T-helper 1 cell (primary cell): ENCODE data around the gene TUBB3.
"Not testable (repeated sequence)": the region's sequence is repeated elsewhere in the genome, so short reads cannot be mapped to it uniquely, and the experiment has no call there.

Source experiments
- DNase-seq, 5 donors: peaks; one replicate each; pipeline ENCODE4 v3.0.0-alpha.2; 2012 to 2020
- total RNA-seq, 4 donors: gene quantifications; one replicate each; lab custom pipeline; 2026; lab: John Stamatoyannopoulos, UW

The TUBB3 gene
- total RNA-seq: 0.15 to 1.3 (median 0.27) reads per million in 4 donors

DNA sequence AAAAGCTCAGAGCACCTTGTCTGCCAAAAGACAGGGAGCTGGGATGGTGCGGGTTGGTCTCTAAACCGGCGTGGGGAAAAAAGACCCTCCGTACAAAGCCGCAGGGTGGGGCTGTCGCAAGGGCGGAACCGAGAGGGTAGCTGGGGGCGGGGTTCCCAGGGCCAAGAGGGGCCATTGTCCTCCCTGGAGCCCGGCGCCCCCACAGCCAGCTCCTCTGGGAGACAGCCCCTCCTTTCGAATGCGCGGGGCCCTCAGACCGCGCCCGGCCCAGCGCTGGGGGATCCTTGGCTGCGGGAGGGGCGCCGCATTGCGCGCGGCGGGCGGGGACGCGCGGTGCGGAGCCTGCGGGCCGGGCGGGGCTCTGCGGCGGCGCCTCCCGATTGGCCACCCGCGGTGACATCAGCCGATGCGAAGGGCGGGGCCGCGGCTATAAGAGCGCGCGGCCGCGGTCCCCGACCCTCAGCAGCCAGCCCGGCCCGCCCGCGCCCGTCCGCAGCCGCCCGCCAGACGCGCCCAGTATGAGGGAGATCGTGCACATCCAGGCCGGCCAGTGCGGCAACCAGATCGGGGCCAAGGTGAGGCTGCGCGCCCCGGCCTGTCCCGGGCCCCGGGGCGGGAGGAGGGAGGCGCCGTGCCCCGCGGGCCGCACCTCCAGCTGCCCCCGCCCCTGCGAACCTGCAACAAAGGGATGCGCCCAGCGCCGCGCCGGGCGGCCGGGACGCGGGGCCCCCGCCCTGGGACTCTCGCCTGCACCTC, at the start of gene TUBB3:
Gene TUBB3, plus strand, starts transcription at position 459 of the 756 bp plus-strand sequence. Its CDS starts 60 bp downstream, at position 519.
- DNase-seq: peak in 1 of 5 donors; percentile 76

DNA sequence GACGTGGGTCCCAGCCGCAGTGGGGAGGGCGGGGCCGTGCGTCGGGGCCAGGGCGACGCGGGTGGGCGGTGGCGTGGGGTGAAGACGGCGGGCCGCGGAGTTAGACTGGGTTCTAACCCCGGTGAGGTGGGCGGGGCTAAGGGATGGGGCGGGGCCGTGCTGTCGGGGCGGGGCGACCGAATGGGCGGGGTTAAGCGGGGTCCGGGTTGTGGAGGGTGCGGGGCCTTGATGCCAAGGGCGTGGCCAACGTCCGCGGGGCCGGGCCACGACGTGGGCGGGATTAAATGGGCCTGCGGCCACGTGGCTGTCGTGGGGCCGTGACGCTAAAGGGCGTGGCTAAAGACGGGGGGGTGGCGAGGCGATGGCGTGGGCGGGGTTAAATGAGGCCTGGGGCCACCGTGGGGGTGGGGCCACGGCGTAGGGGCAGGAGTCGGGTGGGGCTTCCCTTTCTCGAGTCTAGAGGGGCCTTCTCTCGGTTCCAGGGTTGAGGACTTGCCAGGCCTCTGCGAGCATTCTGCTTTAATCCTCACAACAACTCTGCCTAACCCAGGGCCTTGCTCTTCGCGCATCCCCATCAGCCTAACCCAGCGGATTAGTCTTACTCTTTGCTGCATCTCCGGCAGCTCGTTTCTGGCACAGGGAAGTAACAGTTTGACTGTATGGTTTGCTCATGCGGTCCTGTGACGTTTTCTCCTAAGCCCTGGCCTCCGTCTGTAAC, 49.0 kb upstream of the TUBB3 start:
- DNase-seq: peak; percentile 91 to 94 (median 93)

DNA sequence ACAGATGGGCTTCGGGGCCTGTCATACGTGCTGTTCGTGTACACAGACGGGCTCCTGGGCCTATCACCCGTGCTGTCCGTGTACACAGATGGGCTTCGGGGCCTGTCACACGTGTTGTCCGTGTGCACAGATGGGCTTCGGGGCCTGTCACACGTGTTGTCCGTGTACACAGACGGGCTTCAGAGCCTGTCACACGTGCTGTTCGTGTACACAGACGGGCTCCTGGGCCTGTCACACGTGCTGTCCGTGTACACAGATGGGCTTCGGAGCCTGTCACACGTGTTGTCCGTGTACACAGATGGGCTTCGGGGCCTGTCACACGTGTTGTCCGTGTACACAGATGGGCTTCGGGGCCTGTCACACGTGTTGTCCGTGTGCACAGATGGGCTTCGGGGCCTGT, 44.0 kb upstream of the TUBB3 start:
- DNase-seq: not testable (repeated sequence)

DNA sequence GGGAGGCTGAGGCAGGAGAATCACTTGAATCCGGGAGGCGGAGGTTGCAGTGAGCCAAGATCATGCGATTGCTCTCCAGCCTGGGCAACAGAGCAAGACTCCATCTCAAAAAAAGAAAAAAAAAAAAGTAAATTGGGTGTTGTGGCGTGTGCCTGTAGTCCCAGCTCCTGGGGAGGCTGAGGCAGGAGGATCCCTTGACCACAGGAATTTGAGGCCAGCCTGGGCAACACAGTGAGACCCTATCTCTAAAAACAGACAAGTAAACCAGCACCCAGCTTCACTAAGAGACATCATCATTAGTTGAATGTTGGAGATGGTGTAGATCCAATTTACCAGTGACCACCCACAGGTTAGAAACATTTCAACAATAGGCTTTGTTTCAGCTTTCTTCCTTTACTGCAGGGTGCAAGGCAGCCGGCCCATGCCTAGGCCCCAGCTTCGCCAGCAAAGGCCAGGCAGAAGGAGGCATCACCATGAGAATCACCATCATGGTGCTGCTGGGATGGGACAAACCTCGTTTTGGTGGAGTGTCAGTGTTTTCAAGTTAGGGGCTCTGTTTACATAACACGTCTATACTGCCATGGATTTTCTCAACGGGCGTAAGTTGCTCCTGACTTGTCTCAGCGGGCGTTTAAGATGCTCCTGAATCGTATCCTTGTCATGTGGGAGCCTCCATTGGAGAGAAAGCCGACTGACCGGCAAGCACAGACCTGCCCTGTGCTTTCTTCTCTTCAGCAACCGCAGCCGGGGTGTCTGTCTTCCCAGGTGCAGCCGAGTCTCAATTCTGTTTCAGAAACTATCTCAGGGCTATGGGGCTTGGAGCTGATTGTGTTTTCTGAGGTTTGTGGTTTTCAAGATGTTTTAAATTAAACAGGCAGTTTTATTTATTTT, 42.4 kb upstream of the TUBB3 start:
- DNase-seq: no peak

DNA sequence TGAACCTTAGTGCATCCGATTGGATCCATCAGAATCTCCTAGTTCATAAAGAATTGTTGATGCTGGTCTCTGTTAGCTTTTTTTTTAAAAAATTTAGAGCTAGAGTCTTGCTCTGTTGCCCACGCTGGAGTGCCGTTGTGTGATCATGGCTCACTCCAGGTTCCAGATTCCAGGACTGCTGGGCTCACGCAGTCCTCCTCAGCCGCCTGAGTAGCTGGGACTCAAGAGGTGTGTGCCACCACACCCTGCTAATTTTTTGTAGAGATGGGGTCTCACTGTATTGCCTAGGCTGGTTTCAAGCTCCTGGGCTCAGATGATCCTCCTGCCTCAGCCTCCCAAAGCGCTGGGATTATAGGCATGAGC, 41.8 kb upstream of the TUBB3 start:
- DNase-seq: no peak

DNA sequence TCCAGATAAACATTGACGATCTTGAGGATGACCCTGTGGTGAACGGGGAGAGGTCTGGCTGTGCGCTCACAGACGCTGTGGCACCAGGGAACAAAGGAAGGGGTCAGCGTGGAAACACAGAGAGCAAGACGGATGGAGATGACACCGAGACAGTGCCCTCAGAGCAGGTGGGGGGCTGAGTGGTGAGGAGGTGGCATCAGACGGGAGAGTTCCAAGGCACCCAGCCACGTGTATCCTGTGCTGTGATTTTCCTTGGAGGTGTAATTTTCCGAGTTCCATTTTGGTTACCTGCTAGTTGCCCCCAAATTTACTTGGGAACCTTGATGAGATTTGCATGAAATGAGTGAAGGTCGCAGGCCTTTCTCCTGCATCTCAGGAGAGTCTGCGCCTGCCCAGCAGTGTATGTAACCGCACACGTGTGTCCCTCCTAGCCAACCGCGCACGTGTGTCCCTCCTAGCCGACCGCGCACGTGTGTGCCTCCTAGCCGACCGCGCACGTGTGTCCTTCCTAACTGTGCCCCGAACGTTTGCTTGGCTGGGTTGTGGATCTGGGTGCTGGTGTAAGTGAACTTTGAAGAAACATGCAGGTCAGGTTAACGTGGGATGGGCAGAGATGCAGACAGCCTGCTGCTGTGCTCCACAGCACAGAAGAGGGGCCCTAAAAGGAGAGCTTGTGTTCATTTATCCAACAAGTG, 39.6 kb upstream of the TUBB3 start:
- DNase-seq: no peak

DNA sequence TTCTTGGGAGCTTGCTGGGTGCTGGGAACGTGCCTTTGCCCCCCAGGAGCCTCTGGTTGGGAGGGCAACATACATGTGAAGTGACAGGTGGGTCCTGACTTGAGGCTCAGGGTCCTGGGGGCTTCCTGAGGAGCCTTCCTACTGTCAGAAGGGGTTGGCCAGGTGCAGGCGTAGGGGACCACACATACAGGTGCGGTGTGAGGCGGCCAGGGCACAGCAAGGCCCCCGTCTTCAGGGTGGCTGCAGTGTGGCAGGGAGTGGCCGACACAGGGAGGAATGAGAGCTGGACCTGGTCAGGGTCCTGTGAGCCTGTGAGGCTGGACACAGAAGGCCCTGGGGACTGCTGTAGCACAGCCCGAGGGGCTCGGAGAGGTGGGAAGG, 39.1 kb upstream of the TUBB3 start:
- DNase-seq: no peak

DNA sequence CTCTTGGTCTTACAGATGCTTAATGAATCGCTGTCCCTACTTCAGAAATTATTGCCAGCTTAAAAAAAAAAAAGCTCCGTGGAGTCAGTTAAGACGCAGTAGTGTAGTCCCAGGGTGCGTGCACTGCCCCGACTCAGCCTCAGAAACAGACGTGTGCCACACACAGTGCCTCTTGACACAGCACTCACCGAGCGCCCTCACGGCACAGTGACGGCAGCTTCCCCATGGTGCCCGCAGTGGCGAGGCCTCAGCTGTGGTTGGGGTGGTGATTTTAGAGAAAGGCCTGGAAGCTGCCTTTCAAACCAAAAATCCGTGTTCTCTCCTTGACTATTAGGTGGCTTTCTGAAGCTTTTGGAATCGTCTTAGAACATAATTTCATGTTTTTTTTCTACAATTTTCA, 35.9 kb upstream of the TUBB3 start:
- DNase-seq: no peak

DNA sequence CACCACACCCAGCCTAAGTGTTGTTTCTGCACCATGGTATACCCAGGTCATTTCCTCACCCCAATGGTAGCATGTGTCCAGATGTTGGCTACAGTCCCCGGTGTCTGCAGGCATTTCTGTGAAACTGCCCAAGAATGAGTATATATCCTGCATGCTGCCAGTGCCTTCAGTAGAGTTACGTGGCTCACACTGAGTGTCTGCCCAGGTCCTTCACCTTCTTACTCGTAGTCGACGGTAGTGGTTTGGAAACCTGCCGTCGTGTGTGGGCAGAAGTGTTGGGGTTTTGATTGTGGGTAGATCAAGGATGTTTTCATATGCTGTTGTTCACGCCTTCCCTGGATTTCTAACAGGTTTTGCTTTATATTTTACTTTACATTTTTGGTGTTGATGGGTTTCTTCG, 32.9 kb upstream of the TUBB3 start:
- no peak for DNase-seq

DNA sequence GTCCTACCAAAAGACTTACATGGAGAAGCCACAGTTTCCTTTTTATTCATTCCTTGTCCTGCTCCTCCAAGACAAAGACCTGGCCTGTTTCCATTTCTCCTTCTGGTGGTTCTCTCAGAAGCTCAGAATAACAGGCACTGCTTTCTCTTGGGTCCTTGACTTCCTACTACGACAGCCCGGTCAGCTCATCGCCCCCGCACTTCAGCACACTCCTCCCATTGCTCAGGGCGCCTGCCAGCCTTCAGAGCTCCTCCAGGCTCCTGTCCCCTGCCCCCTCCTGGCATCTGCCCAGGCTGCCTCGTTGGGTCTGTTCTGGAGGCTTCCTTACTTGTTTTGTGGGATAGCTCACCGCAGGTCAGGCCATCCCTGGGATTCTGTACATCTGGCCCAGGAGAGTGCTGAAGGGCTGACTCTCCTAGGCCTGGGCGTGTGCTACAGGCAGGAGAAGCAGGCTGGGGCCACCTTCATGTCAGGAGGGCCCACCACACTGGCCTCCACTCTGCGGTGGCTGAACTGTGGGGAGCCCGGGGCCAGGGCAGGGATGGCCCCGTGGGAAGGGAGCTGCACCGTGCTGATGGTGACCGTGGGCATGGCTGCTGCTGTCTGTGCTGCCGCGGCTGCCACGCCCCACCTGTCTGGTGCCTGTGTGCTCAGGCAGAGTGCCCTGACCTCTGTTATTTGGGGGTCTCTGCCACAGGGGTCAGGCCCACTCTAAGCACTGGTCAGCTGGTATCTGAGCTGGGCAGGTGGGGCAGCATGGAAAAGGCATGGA, 32.1 kb upstream of the TUBB3 start:
- DNase-seq: no peak

DNA sequence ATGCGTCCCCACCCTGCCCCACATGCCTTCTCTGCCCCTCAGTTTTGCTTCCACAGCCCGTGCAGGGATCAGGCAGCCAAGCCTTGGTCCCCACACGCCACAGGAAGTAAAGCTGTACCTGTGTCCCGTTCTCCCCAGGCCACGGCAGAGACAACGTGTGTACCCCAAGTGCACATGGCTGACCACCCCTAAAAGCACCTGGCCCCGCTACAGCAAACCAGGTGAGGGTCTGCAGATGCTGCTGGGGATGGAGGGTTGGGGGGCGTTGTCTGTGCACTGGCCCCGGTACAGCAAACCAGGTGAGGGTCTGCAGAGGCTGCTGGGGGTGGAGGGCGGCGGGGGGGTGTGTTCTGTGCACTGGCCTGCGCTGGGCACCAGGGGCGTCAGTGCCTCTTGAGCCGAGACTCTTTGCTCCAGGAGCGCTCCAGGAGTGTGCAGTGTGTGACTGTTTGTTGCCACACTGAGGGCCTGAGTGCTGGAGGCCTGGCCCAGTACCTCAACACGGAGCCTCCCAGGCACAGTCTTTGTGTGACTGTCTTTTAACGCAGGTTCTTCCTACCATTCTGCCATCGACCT, 31.0 kb upstream of the TUBB3 start:
- no peak for DNase-seq

DNA sequence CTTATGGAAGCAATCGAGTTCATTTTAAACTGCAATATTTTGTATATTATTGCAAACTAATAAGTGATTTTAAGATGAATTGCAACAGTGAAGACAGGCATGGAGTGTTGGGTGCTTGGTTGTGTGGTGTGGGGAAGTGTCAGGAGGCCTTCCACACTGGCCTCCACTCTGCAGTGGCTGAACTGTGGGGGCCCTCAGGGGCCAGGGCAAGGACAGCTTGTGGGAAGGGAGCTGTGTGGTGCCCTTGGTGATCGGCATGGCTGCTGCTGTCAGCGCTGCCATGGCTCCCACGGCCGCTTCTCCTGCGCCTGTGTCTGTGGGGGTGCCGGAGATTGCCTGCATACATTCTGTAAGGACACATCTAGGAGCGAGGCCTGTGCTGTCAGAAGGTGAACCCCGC, 30.5 kb upstream of the TUBB3 start:
- no peak for DNase-seq

DNA sequence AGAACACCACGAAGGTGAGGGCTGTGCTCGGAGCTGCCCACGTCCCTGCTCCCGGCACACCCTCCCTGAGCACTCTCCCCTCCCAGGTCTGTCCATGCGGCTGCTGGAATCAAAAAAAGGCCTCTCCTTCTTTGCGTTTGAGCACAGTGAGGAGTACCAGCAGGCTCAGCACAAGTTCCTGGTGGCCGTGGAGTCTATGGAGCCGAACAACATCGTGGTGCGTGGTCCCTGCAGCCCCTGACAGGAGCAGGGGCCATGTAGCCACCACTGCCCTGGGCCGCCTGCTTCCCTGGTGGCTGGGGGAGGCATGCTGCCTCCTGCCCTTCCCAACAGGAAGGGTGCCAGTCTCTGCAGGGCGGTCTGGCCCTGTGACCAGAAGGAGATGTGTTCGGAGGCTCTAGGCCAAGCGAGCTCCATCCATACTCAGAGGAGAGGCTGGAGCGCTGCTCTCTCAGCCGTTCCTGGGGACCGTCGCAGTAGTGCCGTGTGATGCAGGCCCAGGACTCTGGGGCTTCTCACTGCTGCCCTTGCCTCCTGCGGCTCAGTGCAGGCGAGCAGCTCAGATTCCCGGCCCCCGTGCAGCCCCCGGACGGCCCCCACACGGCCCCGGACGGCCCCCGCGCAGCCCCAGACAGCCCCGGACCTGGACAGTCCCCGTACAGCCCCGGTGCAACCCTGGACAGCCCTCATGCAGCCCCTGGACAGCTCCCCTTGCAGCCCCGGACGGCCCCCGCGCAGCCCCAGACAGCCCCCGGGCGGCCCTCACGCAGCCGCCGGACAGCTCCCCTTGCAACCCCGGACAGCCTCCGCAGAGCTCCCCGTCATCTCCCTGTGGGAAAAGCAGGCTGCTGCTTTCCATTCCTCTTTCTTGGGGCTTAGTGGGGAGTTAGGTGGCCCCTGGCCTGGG, 29.2 kb upstream of the TUBB3 start:
- DNase-seq: no peak

DNA sequence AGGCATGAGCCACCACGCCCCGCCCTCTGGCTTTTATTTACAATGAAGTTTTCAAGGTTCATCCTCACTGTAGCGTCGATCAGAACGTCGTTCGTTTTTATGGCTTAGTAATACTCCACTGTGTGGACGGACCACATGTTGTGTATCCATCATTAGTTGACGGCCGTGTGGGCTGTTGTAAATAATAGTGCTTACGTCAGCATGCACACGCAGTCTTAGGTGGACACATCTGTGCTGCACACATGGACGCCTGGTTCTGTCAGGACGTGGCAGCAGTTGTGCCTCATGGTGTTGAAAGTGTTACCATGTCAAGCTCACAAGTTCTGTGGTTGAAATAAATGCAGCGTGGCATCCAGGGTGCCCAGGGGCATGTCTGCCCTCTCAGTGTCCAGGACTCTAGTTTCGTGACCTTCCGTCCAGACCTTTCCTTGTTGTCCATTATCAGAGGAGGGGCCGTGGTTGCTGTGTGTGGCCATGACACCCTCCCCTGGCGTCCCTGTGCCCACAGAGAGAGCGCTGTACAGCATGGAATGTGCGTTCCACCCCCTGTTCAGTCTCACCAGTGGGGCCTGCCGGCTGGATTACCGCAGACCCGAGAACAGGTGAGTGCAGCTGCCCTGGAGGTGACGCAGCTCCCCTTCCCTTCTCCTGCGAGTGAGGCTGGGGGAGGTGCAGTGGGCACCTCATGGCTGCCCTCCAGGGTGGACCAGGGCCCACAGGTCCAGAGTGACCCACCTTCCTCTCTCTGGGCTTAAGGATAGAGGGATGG, 27.5 kb upstream of the TUBB3 start:
- DNase-seq: no peak

DNA sequence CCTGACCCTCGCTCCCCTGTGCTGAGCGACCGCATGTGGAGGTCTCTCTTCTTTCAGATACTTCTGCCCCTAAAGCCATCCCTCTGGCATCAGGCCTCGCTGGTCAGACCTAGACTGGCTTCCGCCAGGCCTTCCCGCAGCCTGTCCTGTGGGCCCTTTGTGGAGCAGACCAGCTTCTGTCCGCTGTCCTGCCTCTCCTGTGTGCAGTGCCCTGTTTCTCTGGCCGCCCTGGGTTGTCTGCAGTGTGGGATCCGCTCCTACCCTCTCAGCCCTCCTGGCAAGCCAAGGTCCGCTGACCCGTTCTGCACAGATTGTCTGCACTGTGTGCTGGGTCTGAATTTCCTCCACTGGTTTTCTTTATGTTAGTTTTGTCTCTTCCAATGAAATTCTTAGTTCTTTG, 25.9 kb upstream of the TUBB3 start:
- DNase-seq: no peak

DNA sequence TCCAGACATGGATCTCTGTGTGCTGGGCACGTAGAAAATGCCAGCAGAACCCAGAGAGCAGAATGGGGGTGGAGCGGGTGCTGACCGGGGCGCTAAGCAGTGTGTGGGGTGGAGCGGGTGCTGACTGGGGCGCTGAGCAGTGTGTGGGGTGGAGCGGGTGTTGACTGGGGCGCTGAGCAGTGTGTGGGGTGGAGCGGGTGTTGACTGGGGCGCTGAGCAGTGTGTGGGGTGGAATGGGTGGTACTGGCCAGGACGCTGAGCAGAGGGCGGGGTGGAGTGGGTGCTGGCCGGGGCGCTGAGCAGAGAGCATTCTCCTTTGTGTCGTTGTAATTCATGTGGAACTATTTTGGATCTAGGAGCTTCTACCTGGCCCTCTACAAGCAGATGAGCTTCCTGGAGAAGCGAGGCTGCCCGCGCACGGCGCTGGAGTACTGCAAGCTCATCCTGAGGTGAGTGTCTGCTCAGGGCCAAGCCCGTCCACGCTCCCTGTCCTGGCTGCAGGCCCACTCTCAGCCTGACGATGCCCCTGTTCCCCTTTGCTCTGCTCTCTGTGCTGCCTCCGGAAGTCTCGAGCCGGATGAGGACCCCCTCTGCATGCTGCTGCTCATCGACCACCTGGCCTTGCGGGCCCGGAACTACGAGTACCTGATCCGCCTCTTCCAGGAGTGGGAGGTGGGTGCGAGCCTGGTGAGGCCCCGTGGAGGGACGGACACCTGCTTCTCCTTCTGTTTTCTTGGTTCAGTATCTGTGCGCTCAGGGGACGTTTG, 24.8 kb upstream of the TUBB3 start:
- DNase-seq: no peak

DNA sequence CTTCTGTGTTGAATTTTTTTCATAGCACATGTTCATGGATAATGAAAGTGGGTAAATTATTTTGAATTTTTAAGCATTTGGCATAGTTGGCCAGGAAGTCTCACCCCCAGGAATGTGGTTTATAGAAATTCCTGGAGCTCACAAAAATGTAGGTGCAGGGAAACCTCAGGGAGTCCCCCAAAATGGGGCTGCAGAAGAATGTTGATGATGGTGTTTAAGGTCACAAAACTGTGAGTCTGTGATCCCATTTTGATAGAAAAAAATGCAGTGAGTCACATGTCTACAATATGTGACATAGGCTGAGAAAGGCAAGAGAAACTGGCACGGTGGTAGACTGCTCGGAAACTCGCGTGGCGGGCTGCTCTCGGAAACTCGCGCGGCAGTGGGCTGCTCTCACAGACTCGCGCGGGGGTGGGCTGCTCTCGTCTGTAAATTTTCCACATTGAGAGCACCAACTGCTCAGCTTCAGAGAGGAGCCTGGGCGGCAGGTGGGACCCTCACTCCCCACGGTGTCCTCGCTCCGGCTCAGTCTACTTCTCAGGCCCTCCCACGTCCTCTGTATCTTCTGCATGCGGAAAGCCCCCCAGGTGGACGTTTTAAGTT, 23.2 kb upstream of the TUBB3 start:
- no peak for DNase-seq

DNA sequence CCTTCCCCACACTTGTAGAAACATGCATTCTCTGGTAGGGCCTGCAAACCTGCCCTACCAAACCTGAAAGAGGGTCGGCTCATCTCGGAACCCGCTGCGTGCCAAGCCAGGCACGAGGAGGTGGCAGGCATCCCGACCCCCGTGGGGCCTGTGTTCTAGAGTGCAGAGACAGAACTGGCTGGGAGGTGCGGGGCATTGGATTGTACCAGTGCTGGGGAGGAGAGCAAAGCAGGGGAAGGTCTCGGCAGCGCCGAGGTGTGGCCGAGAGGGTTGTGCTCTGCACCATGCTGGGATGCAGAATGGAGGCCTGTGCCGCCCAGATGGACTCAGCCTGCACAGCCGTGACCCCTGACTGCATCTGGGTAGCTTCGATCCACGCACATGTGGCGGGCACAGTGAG, 22.3 kb upstream of the TUBB3 start:
- no peak for DNase-seq
